ENCODE measurements around the gene CIB2.
"Not testable (repeated sequence)": the region's sequence is repeated elsewhere in the genome, so short reads cannot be mapped to it uniquely, and the experiment has no call there.

CIB2 gene

GRCh38 chr15:78131295-78132061 lies at the start of gene CIB2:
TSS of gene CIB2 (minus strand) at chr15:78131445. CDS start at chr15:78131215, 230 bp downstream.
- peak; percentile 23 to 40 for DNase-seq (ENCODE audit: low read depth in 2 of 2)

GRCh38 chr15:78179906-78180305 lies 48.7 kb upstream of the CIB2 start:
- DNase-seq (ENCODE audit: low read depth in 2 of 2) = no peak

DNA sequence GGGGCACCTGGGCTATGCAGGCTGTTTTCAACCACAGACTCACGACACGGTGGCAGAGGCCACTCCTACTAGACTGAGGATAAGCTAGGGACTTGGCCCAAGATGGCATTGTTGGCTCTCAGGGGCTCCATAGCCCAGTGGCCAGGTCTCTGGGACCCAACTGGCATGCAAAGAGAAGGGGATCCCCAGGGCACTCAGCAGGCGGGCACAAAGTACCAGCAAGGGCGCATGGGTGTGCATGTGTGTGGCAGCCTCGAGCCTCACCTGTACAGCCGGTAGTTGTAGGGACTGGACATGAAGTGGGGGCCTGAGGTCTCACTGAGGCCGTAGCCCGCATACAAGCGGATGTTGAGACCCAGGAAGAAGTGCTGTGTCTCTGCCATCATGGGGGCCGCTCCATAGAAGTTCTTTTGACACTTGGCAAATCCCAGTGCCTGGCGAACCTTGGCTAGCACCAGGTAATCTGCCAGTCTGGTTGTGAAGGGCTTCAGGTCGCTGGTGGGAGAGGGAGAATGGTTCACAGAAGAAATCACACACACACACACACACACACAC lies 48.1 kb upstream of the CIB2 start:
- no peak for DNase-seq (ENCODE audit: low read depth in 2 of 2)

DNA sequence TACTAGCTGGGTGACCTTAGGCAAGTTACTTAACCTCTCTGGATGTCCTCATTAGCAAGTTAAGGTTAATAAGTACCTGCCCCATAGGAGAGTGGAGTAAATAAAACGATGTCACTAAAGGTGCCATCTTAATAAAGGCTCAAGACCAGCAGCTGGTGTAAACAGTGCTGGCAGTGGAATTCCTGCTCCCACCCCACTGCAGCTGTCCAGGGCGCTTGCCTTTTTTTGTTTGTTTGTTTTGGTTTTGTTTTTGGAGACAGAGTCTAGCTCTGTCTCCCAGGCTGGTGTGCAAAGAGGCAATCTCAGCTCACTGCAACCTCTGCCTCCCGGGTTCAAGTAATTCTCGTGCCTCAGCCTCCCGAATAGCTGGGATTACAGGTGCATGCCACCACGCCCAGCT lies 46.8 kb upstream of the CIB2 start:
- DNase-seq (ENCODE audit: low read depth in 2 of 2) = no peak

- DNase-seq (ENCODE audit: low read depth in 2 of 2) = no peak
These were observed 46.2 kb upstream of the CIB2 start for GRCh38 chr15:78177447-78177873.

GRCh38 chr15:78175330-78175729 lies 44.1 kb upstream of the CIB2 start:
- no peak for DNase-seq (ENCODE audit: low read depth in 2 of 2)

DNA sequence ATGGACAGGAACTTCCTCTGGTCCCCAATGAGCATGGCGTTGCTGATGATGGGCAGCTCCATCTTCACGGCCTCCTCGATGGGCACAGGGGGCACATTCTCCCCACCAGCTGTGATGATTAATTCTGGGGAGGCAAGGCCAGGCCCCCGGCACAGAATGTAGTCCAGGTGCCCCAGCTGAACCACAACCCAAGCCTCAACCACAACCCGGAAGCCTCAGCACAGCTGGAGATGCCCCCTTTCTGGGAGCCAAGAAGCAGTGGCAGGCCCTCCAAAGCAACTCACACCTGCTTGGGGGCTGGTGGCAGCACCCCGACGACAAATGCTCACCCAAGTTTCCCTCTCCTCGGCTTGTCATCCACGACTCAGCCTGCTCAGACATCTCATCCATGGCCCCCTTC lies 43.2 kb upstream of the CIB2 start:
- DNase-seq (ENCODE audit: low read depth in 2 of 2) = no peak

- no peak for DNase-seq (ENCODE audit: low read depth in 2 of 2)
These were observed 40.7 kb upstream of the CIB2 start for GRCh38 chr15:78171864-78172472.

- no peak for DNase-seq (ENCODE audit: low read depth in 2 of 2)
These were observed 39.9 kb upstream of the CIB2 start for GRCh38 chr15:78170848-78171773.

DNA sequence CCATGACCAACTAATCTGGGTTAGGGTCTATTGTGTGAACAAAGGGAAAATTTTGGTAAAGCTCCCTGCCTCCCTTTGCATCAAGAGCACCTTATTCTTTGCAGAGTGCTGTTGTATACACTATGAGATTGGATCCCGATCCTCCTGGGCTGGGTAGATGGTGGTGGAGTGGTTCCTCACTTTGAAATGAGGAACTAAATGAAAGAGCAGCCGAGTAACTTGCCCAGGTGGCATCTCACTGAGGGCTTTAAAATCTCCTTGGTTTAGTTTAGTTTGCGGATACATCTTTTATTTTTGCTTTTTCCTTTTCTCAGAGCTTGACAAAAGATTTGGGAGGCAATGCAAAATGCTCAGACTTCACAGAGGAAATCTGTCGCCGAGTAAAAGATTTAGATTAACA lies 37.4 kb upstream of the CIB2 start:
- no peak for DNase-seq (ENCODE audit: low read depth in 2 of 2)

- no peak for DNase-seq (ENCODE audit: low read depth in 2 of 2)
These were observed 36.1 kb upstream of the CIB2 start for GRCh38 chr15:78167227-78167888.

DNA sequence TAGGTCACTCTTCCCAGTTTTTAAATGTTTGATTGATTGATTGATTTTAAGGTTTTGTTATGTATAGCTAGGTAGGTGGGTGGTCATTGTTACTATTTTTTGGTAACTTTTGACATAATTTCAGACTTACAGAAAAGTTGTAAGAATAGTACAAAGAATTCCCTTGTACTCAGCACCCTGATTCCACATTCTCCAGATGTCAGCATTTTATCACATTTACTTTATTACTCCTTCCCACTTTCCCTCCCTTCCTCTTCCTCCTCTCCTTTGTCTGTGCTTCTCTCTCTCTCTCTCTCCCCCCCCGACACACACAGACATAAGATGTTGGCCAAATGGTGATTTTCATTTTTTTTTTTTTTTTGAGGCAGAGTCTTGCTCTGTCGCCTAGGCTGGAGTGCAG lies 32.8 kb upstream of the CIB2 start:
- DNase-seq (ENCODE audit: low read depth in 2 of 2) = no peak

DNA sequence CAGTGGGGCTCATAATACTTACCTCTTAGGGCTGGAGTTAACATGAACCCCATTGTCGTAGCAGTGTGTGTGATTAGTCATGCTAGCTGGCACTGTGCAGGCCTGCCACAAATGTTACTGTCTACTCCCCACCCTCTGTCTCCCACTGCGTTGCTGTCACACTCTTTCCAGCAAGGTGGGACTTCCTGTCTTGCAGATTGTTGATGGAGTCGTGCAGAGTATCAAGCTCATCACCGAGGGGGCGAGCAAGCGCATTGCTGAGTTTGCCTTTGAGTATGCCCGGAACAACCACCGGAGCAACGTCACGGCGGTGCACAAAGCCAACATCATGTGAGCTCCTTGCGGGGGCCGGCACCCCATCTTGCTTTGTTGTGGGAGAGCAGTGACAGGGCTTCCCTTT lies 30.8 kb upstream of the CIB2 start:
- DNase-seq (ENCODE audit: low read depth in 2 of 2) = no peak

GRCh38 chr15:78159395-78159794 lies 28.1 kb upstream of the CIB2 start:
- no peak for DNase-seq (ENCODE audit: low read depth in 2 of 2)

GRCh38 chr15:78157203-78157602 lies 26.0 kb upstream of the CIB2 start:
- no peak for DNase-seq (ENCODE audit: low read depth in 2 of 2)

- DNase-seq (ENCODE audit: low read depth in 2 of 2) = no peak
These were observed 25.4 kb upstream of the CIB2 start for GRCh38 chr15:78156653-78157052.

DNA sequence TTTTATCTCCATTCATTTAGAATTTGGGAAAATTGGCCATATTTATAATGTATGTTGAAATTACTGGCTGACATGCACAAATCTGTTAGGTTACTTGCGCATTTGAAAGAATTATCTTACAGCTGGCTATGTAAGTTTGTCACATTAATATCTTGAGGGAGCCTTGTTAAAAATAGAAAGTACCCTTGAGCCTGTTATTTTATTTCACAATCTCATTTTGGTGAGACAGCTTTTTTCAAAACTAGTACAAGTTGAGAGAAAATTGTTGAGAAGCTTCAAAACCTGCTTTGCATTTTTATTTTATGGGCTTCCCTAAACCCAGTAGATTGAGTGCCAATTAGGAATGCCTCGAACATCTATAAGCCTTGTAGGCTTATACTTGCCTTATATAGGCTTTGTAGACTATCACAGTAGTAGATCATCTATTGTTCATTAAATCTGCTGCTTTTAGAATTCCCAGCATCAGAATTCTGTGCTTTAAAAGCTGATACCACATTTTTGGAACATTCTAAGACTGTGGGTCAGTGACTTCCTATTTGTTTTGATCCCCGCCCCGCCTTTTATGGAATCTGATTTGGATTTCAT lies 24.2 kb upstream of the CIB2 start:
- no peak for DNase-seq (ENCODE audit: low read depth in 2 of 2)

GRCh38 chr15:78154955-78155354 lies 23.7 kb upstream of the CIB2 start:
- no peak for DNase-seq (ENCODE audit: low read depth in 2 of 2)

DNA sequence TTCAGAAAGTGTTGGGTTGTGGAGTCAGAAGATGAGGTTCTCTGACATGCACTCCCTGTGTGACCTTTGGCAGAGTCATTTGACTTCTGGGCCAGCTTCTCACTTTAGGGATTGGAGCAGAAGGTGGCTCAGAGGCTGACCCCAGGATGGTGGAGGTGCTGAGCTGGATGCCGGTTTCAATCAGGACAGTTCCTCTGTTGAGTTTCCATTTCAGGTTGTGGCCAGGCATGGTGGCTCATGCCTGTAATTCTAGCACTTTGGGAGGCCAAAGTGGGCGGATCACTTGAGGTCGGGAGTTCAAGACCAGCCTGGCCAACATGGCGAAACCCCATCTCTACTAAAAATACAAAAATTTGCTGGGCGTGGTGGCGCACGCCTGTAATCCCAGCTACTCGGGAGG lies 19.8 kb upstream of the CIB2 start:
- DNase-seq (ENCODE audit: low read depth in 2 of 2) = not testable (repeated sequence)

DNA sequence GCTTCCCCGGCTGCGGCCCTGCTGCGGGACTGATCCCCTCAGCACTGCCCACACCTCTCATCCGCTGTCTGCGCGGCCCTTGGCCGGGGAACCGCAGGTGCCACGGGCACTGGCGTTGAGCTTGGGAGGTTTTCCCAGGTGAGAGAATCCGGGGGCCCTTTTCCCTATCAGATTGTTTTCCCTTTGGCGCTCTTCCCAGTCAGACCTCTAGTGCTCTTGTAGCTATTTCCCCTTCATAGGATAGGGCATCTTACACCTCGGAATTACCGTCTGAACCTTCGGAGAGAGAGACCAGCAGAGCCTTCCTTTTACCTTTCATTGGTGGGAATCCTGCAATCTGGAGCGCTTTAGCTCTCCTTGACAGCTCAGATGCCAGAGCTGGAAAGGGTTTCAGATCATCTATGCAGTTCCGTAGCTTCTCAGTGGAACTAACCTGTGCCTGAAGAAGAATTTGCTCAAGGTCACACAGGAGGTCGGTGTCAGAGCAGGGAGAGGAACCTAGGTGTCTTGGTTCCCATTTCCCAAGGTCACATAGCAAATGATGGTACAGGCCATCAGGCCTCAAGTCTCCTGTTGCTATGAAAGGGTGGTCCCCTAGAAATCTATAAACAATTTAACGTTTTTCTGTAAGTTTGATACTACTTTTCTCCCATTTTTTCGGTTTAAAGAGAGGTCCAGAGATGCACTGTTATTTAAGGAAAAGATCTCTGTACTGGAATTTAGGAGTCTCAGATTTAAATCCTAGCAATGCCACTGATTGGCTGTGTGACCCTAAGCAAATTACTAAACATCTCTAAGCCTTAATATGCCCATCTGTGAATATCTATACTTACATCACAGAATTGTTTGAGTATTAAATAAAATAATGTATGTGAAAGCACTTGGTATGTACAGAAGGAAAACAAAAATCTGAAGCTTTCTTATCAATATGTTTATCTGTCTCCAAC lies 18.8 kb upstream of the CIB2 start:
- DNase-seq (ENCODE audit: low read depth in 2 of 2) = no peak
